KOPT-K1 (cell line): ENCODE results near the gene NAT10.
"Not testable (repeated sequence)": the region's sequence is repeated elsewhere in the genome, so short reads cannot be mapped to it uniquely, and the experiment has no call there.

Experiments
- H3K27ac ChIP-seq: fragments of 200-600 bp; sonication (generic); 2 replicates; pipeline ENCODE4 v1.5.1; 2016; ENCODE audit warnings: antibody characterized with exemption, mild to moderate bottlenecking, low read depth, low read length; ENCODE audit not compliant: poor library complexity, severe bottlenecking
- H3K36me3 ChIP-seq: fragments of 200-600 bp; sonication (generic); 2 replicates; pipeline ENCODE4 v1.5.1; 2017; ENCODE audit warnings: antibody characterized with exemption, mild to moderate bottlenecking, low read length, moderate library complexity; ENCODE audit not compliant: insufficient read depth
- H3K9me3 ChIP-seq: fragments of 200-600 bp; sonication (generic); 2 replicates; pipeline ENCODE4 v1.5.1; 2017; ENCODE audit warnings: antibody characterized with exemption, low read length, mild to moderate bottlenecking; ENCODE audit not compliant: insufficient read depth, poor library complexity, severe bottlenecking

Gene NAT10

GRCh38 chr11:34084637-34085036, 20.8 kb upstream of the NAT10 start:
- Histone ChIP-seq H3K36me3 (peaks cover 100% of the 10 kb centered on the region), H3K9me3 (no peaks in the 10 kb centered on the region), H3K27ac (no peak overlapping the region)

GRCh38 chr11:34086554-34087283, 18.7 kb upstream of the NAT10 start:
- Histone ChIP-seq H3K9me3 (no peaks in the 10 kb centered on the region), H3K36me3 (peaks cover 100% of the 10 kb centered on the region), H3K27ac (no peak overlapping the region)

- Histone ChIP-seq H3K36me3 (peaks cover 100% of the 10 kb centered on the region), H3K9me3 (no peaks in the 10 kb centered on the region), H3K27ac (no peak overlapping the region)
Measured at GRCh38 chr11:34091825-34092224, 13.6 kb upstream of the NAT10 start.

GRCh38 chr11:34094900-34095299, 10.5 kb upstream of the NAT10 start:
- not testable (repeated sequence) for H3K27ac ChIP-seq, H3K9me3 ChIP-seq
- H3K36me3 ChIP-seq, result peaks cover 100% of the 10 kb centered on the region

- Histone ChIP-seq H3K27ac (no peak overlapping the region), H3K36me3 (peaks cover 92% of the 10 kb centered on the region), H3K9me3 (no peaks in the 10 kb centered on the region)
Measured at GRCh38 chr11:34098813-34099212, 6.6 kb upstream of the NAT10 start.

- Histone ChIP-seq H3K9me3 (no peaks in the 10 kb centered on the region), H3K36me3 (peaks cover 58% of the 10 kb centered on the region), H3K27ac (peak overlapping the region; percentile 86)
Measured at GRCh38 chr11:34104680-34105078, 750 bp upstream of the NAT10 start.

- H3K9me3 ChIP-seq, result no peaks in the 10 kb centered on the region
- peak overlapping the region; percentile 86 for H3K27ac ChIP-seq
- H3K36me3 ChIP-seq, result peaks cover 58% of the 10 kb centered on the region
Measured at GRCh38 chr11:34105957-34106504, 602 bp downstream of the NAT10 start.

GRCh38 chr11:34111722-34112270, 6.4 kb downstream of the NAT10 start:
- H3K9me3 ChIP-seq, result no peaks in the 10 kb centered on the region
- peaks cover 93% of the 10 kb centered on the region for H3K36me3 ChIP-seq
- H3K27ac ChIP-seq, result no peak overlapping the region

- Histone ChIP-seq H3K27ac (no peak overlapping the region), H3K9me3 (no peaks in the 10 kb centered on the region), H3K36me3 (peaks cover 97% of the 10 kb centered on the region)
Measured at GRCh38 chr11:34114014-34114413, 8.6 kb downstream of the NAT10 start.

- H3K36me3 ChIP-seq, result peaks cover 97% of the 10 kb centered on the region
- no peak overlapping the region for H3K27ac ChIP-seq
Measured at GRCh38 chr11:34114471-34114870, 9.0 kb downstream of the NAT10 start.

GRCh38 chr11:34120651-34121050, 15.2 kb downstream of the NAT10 start:
- Histone ChIP-seq H3K36me3 (peaks cover 95% of the 10 kb centered on the region), H3K9me3 (no peaks in the 10 kb centered on the region), H3K27ac (no peak overlapping the region)

More at GRCh38 chr11:34114471-34114870, 9.0 kb downstream of the NAT10 start:
- H3K9me3 ChIP-seq, result no peaks in the 10 kb centered on the region

GRCh38 chr11:34124885-34125668, 19.6 kb downstream of the NAT10 start:
- Histone ChIP-seq H3K36me3 (peaks cover 99% of the 10 kb centered on the region), H3K9me3 (no peaks in the 10 kb centered on the region), H3K27ac (no peak overlapping the region)

GRCh38 chr11:34126959-34127848, 21.8 kb downstream of the NAT10 start:
- H3K36me3 ChIP-seq, result peaks cover 100% of the 10 kb centered on the region
- no peak overlapping the region for H3K27ac ChIP-seq
- H3K9me3 ChIP-seq, result no peaks in the 10 kb centered on the region

- H3K36me3 ChIP-seq, result peaks cover 100% of the 10 kb centered on the region
- no peaks in the 10 kb centered on the region for H3K9me3 ChIP-seq
- H3K27ac ChIP-seq, result no peak overlapping the region
Measured at GRCh38 chr11:34128824-34129223, 23.4 kb downstream of the NAT10 start.
